Gastroesophageal sphincter (tissue), 3 donors: ENCODE results near the gene LSM4.

Experiments
- EP300 ChIP-seq: sonication (generic); formaldehyde crosslinking; IDR thresholded peaks from one replicate; pipeline ENCODE4 v1.6.1; 2017; ENCODE audit warnings: antibody characterized with exemption, mild to moderate bottlenecking
- TF ChIP-seq, protein P1 (sequence below), 4 experiments: fragments of 200-600 bp in 2 of 4; fragments of 450-650 bp in 2 of 4; sonication (generic) in 1 of 4; IDR thresholded peaks; one replicate each; pipeline ENCODE4 v1.5.1; 2017 to 2019; ENCODE audit warnings: antibody characterized with exemption in 4 of 4, mild to moderate bottlenecking in 2 of 4, moderate library complexity in 2 of 4

DNA sequence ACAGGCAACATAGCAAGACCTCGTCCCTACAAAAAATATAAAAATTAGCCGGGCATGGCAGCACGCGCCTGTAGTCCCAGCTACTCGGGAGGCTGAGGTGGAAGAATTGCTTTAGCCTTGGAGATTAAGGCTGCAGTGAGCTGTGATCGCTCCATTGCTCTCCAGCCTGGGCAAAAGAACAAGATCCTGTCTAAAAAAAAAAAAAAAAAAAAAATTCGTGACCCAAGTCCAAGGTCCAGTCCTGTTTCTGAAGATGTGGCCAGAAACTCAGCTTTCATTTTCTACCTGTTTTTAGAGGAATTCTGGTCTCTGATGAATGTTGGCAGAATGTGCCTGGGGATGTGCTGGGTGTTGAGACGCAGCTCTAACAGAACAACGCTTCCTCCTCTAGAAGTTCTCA lies 15.7 kb upstream of the LSM4 start:
- TF ChIP-seq, protein P1, sequence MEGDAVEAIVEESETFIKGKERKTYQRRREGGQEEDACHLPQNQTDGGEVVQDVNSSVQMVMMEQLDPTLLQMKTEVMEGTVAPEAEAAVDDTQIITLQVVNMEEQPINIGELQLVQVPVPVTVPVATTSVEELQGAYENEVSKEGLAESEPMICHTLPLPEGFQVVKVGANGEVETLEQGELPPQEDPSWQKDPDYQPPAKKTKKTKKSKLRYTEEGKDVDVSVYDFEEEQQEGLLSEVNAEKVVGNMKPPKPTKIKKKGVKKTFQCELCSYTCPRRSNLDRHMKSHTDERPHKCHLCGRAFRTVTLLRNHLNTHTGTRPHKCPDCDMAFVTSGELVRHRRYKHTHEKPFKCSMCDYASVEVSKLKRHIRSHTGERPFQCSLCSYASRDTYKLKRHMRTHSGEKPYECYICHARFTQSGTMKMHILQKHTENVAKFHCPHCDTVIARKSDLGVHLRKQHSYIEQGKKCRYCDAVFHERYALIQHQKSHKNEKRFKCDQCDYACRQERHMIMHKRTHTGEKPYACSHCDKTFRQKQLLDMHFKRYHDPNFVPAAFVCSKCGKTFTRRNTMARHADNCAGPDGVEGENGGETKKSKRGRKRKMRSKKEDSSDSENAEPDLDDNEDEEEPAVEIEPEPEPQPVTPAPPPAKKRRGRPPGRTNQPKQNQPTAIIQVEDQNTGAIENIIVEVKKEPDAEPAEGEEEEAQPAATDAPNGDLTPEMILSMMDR (IDR thresholded peaks at IDR 0.05), result no peak
- no peak for TF ChIP-seq EP300
